Activated CD4-positive, alpha-beta T cell treated with anti-CD3 and anti-CD28 coated beads for 24 hours (primary cell): Measurements from ENCODE around the gene CLDN24.
"Not testable (repeated sequence)": the region's sequence is repeated elsewhere in the genome, so short reads cannot be mapped to it uniquely, and the experiment has no call there.

Experiments
- DNase-seq, 2 donors: peaks; one replicate each; pipeline ENCODE4 v3.0.0-alpha.2; 2020; ENCODE audit warnings: low read depth in 2 of 2

The CLDN24 gene

DNA sequence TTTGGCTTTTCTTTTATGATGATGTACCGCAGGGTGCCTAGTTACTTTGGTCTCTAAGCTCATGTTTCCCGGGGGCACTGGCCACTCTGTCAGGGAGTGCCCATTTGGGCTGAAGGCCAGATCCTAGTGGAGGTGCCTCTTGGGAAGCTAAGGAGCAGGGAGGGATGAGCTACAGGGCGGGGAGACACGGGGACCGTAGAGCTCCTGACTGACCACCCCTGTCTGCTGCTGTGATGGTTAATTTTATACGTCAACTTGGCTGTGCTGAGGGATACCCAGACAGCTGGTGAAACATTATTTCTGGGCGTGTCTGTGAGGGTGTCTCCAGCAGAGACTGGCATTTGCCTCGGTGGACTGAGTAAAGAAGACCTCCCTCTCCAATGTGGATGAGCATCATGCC lies 24.9 kb upstream of the CLDN24 start:
- DNase-seq, result no peak

DNA sequence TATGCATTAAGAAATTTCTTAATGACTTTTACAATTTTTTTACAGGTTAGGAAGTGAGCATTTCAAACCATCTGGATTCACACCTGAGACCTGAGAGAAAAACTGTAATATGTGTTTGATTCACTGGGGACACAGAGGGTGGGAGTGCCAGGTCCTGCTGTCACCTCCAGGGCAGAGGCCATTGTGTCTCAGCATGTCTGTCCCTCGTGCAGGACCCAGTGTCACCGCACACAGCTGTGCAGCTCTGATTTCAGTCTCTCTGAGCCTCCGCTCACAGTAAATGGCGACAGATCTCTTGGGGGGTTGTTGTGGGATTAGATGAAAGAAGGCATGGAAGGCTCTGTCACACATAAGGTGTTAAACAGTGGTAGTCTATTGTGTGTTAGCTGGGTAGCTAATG lies 23.0 kb upstream of the CLDN24 start:
- DNase-seq, result no peak

DNA sequence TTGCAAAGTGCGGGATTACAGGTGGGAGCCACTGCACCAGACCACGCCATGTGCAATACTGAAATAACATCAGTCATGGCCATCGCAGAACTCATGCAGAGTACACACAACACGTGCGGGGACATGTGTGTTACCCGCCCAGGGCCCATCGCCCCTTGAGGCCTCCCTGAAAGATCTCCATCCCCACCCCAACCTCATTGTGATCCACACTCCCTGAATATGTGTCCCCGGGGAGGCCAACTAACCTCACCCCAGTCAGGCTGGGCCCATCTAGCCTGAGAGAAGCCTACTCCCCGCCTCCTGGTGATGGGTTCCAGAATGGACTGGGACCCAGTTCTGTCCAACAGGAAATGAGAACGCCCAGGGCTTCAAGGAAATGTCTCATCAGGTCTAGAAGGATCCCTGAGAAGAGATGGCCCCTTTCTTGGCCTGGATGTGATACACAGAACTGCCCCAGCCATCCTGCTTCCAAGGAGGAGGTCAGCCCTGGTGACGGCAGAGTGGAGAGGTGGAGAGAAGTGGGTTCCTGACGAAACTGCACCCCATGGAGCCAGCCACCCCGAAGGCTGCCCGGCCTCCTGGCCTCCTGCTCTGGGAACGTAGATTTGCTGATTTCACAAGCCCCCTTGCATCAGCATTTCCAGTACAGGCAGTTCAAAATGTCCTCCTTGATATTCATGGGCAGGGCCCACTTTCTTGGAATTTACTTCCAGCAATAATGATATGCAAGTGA lies 22.5 kb upstream of the CLDN24 start:
- DNase-seq, result no peak

DNA sequence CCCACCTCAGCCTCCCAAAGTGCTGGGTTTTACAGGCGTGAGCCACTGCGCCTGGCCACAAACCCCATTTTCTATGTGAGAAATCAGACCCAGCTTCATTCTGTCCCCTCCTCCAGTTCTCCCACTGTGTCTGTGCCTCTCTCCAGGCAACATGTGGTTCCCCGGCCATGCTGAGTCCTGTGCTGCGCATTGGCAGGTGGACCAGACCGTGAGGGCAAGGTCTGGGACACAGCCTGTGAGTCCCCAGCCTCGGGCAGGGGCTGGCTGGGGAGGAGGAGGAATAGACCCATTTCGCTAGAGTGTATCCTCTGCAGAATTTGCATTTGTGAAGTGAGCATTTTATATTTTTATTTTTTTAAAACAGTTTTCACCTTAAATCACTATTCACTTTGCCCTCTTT lies 21.5 kb upstream of the CLDN24 start:
- DNase-seq, result no peak

DNA sequence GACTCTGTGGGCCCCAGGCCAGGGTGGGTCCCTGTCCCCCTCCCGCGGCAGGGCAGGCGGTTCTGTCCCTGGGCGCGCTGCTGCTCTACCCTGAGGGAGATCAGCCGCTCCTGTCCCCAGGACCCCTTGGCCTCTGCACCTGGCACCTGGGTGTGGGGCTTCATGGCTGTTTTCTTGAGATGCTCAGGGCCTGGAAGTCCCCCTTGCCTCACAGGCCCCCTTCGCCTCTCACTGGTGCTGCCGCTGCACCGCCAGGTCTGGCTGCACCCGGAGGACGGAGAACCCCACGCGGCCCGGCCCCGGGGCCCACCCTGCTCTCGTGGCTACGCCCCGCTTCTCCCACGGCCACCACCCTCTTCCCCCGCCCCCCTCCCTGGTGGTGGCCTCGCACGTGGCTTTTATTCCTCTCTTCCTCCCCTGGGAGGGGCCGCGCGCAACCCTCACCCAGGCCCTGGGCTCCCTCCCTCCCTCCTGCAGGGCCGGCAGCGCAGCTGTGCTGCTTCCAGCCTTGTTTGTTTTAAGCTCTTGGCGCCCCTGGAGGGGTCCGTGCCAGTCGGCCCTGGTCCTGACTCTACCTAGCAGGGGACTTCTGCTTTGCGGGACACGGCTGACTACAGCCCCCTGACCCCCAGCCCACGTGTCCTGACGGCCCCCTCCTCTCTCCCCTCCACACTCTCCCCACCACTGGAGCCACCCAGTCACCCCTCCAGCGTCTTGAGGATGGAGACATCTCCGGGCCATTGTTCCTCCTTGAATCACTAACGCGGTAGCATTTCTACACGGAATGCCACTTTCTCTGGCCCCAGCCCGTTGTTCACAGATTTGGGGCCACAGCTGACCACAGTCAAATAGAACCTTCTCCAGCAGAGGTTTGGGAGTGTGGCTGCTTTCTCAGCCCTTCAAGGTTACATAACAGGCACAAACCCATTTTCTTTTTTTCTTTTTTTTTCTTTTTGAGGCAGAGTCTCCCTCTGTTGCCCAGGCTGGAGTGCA lies 20.6 kb upstream of the CLDN24 start:
- no peak for DNase-seq

DNA sequence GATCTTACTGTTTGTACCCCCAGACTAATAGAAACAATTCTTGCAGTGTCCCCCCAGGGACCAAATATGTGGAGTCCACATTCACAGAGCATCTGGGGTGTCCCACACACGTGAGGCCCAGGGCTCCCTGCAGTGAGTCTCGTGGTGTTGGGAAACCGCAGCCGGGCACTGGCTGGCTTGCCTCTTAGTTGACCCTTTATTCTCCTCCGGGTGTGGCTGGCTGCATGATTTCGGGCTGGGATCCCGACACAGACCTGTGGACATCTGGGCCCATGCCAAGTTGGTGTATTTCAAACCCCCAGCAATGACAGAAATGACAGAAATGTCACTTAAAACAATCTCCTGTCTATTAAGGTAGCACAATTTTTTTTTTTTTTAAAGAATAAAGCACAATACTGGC lies 15.6 kb upstream of the CLDN24 start:
- DNase-seq, result no peak

DNA sequence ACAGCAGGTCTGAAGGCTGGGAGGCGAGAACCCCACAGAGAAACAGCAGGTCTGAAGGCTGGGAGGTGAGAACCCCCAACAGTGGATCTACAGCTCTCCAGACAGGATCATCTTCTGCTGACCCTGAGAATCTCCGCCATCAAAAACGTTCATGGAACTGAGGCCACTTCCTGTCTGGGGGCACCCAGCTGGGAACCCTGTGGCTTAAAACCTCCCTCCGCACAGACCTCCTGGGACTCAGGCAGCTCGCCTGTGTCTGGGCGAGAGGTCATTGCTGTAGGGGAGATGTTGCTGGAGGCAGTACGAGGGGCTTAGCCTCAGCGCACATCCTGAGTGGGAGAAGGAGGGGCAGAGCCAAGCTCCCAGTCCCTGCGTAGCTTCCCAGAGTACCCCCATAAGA lies 15.1 kb upstream of the CLDN24 start:
- DNase-seq, result no peak

DNA sequence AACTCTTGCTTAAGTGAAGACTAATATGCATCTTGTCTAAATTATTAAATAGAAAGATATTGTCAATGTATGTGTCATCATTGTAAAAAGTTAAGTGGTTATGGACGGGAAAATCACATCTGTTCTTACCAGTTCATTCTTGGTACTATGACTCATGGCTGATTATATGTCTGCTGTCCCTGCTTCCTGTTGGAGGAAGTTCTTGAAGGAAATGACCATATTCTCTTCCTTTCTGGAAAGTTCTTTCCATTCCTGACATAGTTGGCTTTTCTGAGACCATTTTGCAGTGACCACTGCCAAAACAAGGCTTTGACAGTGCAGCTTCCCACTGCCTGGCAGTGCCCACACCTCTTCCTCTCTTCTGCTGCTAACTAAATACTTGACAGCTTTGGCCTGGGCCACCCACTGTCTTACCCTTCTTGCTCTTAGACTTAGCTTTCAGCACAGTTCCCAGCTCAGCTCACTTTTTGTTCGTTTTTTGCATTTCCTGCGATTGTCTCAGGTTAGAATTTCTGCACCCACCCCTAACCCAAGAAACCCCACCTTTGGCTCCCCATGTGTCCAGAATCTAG lies 13.2 kb upstream of the CLDN24 start:
- no peak for DNase-seq

DNA sequence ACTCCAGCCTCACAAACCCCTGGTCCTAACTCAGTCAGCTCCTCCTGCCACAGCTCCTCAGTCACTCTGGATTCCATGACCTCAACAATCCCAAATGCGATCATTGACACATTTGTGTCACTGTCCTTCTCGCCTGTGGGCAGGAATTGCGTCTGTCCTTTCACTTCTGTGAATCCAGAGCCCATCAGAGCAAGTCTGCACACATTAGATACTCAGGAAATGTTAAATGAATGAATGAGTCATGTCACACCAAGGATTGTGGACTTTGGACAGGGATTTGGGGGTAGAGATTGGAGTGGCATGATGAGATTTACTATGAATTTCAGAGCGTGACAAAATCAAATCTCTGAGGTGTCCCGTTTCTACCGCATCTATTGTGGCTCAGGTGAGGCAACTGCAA lies 11.8 kb upstream of the CLDN24 start:
- no peak for DNase-seq

DNA sequence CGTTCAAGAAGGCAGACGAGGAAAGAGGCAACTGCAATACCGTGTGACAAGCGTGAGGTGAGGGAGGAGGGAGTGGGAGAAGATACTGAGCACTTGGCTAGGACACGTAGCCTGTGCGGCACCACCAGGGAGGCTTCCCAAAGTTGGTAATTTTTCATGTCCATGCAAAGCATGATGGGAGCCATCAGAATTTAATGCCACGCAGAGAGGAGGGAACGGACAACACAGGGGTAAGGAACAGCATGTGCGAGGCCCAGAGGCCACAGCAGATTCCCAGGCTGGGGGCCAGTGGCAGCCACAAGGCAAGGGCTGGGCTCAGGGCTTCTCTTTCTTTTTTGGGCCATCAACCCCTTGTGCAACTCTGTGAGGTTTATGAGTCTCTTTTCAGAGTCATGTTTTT lies 11.0 kb upstream of the CLDN24 start:
- no peak for DNase-seq

DNA sequence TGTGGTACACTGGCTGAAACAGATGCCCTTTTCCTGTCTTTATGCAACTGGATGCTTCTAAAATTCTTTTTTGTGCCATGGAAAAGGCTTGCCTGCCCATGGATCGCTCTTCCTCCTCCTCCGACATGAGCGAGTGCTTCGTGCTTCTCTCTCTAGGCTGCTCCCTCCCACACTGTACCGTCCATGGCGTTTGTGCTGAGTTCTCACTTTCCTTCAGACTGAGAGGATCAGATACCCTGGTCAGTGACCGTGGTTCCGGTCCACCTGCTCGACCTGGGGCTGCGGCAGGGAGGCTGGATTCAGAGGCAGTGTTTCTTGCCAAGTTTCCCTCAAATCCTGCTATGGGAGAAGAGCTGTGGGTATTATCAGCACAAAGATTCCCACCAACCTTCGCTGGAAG lies 10.2 kb upstream of the CLDN24 start:
- no peak for DNase-seq

DNA sequence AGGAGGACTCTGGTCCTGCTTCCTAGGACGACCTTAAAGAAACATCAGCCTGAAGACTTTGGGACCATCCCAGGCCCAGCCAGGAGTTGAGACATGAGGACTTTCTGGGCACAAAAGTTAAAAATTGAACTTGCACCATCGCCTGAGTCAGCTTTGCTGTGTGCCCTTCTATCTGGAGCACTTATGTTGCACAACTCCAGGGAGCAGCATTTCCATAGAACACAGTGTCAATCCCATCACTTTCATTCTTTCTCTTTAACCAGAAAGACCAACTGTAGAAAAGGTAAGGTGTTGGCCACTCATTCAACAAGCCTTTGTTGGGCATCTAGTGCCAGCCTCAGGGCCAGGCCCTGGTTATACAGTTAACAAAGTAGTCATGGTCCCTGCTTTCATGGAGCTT lies 8.6 kb upstream of the CLDN24 start:
- DNase-seq, result no peak

DNA sequence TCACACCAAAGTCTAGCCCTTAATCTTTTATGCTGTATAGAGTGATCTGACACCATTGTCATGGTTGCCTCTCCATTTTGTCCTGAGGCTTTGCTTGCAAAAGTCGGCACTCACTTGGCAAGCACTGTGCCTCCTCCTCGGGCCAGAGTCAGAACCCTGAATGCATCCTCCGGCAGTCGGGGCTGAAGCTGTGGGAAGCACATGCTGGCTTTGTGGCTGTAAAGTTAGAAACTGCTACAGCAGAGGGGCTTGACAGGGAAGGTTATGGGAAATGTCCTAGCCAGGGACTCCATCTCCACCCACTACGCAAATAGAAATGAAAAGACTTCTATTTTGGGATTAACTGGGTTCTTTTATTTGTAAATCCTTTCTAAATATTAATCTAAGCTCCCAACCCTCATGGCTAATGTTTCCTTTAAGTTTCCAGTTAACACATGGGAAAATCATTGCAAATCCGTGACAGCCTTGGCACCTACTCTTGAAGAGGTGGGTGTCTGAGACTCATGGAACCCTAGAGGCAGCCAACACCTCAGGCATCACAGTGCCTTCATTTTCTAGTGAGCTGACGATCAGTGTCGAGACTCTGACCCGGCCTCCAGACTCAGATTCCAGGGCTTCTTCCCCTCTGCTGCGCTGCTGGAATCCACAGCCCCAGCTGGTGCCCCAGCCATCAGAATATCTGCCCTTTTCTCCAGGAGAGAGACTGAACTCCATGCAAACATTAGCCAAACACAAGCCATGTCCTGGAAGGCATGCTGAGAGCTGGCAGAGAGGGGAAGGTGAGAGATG lies 7.9 kb upstream of the CLDN24 start:
- no peak for DNase-seq

DNA sequence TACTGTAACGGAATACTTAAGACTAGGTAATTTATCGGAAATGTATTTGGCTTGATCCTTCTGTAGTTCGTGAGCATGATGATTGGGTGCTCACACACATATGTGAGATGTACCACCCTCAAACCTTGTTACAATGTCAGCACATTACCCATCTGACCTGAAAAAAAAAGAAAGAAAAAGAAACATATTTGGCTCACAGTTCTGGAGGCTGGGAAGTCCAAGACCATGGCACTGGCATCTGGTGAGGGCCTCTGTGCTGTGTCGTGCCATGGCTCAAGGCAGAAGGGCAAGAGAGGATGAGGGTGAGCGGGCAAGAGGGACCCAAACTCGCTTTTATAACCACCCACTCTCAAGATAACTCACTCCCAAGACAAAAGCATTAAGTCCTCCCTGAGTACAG lies 7.0 kb upstream of the CLDN24 start:
- no peak for DNase-seq

DNA sequence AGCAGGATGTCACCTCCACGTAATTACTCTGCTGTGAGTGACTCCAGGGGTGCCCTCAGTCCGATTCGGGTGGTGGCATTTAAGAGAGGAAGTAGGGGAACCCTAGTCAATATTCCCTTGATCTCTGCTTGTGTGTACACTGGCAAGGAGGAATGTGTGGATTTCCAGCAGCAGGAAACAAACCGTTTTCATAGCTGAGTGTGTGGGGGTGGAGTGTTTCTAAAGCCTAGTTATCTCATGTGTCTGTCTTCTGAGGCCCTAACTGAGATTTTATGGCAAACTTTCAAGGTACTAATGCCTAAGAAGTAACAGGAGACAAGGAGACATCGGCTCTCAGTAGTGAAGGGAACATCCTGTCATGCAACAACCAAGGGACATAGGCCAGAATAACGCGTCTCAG lies 6.6 kb upstream of the CLDN24 start:
- no peak for DNase-seq

DNA sequence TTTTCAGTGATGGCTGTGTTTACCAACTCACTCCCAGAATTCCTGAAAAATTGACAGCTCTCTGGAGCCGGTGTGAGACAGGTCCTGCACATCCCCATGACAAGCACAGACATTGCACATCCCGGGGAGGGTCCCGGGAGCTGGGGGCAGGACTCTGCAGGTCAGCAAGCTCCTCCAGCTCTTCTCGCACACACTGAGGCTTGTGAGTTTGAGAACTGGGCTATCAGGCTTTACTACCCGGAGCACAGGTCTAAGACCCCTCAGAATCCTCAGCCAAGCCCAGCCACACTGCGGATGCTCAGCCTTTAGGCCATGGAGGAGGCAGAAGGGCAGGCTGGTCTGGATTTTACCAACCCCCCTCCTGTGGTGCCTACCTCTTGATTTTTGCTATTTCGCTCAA lies 5.6 kb upstream of the CLDN24 start:
- DNase-seq, result no peak

DNA sequence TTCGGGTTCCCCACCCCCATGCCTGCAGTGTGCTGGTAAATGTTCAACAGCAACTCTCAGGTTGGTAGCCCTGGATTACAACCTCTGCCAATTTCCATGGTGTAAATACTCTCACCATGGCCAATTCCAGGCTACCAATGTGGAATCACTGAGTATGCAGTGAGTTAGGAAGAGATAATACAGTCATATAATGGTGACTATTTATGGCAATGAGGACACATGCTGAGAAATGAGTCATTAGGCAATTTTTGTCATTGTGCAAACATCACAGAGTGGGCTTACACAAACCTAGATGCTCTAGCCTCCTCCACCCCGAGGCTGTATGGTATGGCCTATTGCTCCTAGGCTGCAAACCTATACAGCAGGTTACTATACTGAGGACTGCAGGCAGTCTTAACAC lies 4.6 kb upstream of the CLDN24 start:
- no peak for DNase-seq

DNA sequence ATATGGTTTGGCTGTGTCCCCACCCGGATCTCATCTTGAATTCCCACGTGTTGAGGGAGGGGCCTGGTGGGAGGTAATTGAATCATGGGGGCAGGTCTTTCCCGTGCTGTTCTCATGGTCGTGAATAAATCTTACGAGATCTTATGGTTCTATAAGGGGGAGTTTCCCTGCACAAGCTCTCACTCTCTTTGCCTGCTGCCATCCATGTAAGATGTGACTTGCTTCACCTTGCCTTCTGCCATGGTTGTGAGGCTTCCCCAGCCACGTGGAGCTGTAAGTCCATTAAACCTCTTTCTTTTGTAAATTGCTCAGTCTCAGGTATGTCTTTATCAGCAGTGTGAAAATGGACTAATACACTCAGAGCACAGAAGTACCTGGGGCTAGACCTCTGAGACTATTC lies 4.2 kb upstream of the CLDN24 start:
- DNase-seq, result not testable (repeated sequence)

DNA sequence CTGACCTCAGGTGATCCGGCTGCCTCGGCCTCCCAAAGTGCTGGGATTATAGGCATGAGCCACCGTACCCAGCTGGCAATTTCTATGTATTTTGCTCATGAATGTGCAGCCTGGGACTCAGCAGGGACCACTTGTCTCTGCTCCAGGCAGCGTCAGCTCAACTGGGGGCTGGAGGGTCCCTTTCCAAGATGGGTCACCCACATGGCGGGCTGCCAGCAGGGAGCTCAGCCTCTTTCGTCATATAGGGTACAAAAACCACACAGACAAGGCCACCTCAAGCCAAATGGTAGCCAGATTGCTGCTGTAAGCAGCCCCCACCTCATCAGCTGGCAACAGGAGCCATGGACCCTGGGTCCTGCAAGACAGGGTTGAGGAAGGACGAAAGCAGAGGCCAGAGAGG lies 2.4 kb upstream of the CLDN24 start:
- DNase-seq, result no peak

DNA sequence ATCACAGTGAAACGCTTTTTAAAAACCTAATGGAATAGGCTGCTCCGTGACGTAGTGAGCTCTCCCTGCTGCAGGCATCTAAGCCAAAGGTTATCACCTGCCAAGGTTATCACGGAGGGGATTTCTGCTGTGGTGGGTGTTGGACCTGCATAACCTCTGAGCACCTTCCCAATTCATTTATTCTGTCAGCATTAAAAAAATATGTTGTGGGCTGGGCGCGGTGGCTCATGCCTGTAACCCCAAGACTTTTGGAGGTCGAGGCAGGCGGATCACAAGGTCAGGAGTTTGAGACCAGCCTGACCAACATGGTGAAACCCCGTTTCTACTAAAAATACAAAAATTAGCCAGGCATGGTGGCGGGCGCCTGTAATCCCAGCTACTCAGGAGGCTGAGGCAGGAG lies 1.8 kb upstream of the CLDN24 start:
- not testable (repeated sequence) for DNase-seq

DNA sequence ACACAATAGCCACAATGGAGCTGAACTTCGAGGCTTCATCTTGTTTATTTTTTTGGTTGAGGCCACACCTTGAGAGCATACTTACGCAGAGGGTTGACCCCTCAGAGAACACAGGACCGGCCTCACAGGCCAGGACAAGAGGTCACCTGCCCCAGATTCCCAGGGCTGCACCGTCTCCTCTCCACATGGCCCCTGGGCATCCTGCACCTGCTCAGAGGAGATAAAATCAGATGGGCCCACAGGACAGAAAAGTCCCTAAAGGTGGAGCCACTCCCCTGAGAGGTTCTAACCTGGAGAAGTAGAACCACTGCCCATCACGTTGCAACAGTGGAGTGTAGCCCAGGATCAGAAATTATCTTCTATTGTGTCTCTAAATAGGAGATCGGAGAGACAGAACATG lies 1.1 kb upstream of the CLDN24 start:
- no peak for DNase-seq

DNA sequence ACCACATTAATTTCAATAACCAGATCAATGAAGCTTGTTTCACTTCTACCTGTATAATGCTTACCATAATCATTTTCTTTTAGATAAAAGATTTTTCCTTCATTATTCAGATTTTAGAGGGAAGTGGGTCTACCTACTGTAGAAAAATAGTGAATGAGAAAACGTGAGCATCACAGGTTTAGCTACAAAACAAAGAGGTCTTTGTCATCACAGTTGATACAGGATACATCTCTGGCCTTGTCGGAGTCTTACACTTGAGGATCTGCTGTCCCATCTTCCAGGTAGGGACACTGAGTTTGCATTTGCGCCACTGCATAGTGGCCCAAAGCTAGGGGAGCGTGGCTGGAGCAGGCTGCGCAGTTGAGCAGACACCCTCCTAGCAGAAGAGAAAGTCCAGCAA lies 710 bp downstream of the CLDN24 start:
- no peak for DNase-seq
